GM12872 (cell line): Measurements from ENCODE around the gene PGLYRP4.

Experiments
- TF ChIP-seq, protein P1 (sequence below): IDR thresholded peaks from 3 replicates; pipeline ENCODE4 v1.5.1; 2011; ENCODE audit warnings: low read depth, mild to moderate bottlenecking, low read length, moderate library complexity; ENCODE audit not compliant: insufficient read depth

The PGLYRP4 gene, protein sequence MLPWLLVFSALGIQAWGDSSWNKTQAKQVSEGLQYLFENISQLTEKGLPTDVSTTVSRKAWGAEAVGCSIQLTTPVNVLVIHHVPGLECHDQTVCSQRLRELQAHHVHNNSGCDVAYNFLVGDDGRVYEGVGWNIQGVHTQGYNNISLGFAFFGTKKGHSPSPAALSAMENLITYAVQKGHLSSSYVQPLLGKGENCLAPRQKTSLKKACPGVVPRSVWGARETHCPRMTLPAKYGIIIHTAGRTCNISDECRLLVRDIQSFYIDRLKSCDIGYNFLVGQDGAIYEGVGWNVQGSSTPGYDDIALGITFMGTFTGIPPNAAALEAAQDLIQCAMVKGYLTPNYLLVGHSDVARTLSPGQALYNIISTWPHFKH

DNA sequence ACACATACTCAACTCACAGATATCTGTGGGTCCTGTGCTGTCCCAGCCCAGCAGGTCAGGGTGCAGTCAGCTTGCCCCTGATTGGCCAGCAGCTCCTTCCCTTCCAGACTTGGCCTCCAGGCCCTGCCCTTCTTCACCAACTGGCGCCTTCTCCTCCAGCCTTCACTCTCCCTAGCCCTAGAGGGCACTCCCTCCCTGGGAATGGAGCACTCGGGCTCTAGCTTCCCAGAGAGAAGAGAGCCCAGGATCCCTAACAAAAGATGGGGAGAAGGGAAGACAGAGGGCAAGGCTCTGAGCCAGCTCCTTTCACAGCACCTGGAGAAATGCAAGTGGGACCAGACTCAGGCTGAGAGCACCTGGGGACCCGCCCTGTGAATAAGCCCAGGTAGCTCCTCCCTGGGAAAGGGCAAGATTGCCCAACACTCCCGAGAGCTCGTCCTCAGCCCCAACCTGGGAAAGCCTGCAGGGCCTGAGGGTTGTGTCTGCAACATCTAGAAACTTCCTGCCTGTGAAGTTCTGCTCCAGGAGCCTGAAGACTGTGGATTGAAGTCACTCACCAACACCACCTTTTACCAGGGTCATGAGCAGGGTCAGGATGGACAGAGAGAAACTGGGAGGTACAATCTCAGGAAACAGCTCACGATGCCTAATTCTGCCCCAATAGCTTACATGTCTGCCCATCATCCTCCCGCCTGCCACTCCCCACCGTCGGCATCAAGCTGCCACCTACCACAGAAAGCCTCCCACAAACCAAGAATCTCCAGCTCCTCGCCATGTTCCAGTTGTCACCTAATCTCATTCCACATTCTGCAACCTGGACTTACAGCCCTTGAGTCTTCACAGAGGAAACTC is at the start of gene PGLYRP4:
TSS of gene PGLYRP4 (minus strand) at position 331 of the 852 bp plus-strand sequence. CDS start 909 bp downstream, outside the sequence.
- TF ChIP-seq, protein P1, sequence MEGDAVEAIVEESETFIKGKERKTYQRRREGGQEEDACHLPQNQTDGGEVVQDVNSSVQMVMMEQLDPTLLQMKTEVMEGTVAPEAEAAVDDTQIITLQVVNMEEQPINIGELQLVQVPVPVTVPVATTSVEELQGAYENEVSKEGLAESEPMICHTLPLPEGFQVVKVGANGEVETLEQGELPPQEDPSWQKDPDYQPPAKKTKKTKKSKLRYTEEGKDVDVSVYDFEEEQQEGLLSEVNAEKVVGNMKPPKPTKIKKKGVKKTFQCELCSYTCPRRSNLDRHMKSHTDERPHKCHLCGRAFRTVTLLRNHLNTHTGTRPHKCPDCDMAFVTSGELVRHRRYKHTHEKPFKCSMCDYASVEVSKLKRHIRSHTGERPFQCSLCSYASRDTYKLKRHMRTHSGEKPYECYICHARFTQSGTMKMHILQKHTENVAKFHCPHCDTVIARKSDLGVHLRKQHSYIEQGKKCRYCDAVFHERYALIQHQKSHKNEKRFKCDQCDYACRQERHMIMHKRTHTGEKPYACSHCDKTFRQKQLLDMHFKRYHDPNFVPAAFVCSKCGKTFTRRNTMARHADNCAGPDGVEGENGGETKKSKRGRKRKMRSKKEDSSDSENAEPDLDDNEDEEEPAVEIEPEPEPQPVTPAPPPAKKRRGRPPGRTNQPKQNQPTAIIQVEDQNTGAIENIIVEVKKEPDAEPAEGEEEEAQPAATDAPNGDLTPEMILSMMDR: no peak

DNA sequence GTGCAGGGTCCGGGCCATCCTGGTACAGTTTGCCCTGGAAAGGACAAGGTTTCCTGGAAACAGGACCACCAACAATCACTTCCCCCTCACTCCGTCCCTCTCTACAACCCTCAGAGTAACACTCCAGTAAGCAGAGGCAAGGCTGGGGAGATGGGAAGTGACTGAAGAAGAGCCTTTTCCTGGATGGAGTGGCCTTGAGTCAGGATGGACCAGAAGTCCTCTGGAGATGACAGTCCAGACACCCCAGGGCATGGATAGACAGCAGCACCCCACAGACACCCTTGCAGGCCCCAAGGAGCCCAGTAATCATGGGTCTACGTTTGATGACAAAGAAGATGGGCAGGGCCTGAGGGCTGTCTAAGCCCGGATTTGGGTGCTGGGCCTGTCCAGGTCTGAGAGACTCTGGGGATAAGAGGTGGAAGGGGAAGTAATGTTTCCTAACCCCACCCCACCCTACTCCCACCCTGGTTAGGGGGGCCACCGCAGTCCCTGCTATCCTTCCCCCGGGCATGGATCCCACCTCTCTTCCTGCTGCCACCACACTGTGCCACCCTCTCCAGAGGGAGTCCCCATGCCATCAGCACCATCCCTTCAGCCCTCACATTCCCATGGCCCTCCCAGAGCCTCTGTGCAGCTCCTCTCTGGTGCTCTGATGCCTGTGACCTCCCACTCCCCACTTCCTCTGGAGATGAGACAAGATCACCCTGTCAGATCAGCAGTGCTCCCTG is 49.4 kb upstream of the PGLYRP4 start:
- TF ChIP-seq, protein P1: no peak

DNA sequence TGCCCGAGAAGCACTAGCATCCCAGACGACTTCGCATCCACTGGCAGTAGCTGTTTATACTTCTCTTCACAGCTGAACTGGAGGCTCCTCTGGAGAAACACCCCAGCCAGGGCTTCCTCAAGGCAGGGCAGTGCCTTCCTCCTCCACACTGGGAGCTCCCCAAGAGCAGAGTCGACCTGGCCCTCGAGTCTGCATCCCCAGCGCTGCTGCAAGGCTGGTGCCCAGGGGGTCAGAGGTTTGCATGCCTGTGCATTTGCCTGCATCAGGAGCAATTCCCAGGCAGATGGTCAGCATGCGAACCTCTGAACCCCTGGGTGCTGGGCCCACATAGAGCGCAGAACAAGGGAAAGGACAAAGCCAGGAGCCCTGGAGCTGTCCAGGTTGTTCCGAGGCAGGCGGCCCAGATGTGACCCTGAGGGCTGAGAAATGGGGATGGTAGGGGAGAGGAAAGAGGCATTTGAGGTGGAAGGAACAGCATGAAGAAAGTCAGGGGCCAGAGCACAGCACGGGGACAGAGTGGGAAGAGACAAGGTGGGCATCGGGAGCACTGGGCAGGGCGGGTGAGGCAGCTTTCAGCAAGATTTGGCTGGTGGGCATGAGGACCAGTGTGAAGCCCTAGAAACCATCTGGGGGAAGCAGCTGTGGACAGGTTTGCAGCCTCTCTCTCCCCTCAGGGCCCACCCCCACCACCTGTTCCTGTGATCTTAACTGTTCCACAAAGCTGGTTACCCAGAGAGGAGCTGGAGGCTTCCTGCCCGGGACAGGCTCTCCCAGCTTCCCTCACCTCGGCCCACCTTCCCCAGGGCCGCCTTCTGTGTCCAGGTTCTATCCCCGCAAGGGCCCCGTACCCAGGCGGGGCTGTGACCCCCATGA is 48.6 kb upstream of the PGLYRP4 start:
- TF ChIP-seq, protein P1: no peak

DNA sequence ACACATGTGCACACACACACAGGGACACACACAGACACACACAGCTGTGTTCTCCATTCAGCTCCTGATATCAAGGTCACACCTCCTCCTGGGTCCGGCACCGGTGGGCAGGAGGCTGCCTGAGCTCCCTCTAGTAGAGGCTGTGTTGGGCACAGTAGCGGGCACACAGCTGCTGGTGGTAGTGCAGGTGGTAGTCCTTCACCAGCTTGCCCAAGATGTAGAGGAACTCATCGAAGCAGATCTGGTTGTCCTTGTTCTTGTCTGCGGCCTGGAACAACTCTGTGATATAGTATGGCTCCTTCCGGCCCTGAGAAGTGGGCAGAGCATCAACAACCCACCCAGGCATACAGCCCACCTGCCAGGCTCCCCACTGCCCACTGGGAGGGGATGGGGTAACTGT is 47.8 kb upstream of the PGLYRP4 start:
- TF ChIP-seq, protein P1: no peak

DNA sequence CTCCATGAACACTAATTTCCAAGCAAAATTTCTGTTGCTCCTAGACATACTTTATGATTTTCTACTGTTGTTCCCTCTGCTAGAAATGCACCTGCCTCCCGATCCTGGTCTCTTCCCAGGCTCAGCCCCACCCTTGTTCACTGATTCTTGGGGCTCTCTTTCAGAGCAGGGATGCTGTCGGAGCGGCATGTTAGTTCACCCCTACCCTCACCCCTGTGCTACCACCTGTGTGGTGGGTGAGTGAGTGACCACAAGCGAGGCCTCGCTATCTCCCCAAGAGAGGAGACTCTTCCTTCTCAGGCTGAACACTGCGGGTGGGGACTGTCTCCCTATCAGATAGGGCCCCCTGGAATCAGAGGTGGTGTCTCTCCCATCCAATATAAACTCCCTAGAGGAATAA is 47.1 kb upstream of the PGLYRP4 start:
- TF ChIP-seq, protein P1: no peak

DNA sequence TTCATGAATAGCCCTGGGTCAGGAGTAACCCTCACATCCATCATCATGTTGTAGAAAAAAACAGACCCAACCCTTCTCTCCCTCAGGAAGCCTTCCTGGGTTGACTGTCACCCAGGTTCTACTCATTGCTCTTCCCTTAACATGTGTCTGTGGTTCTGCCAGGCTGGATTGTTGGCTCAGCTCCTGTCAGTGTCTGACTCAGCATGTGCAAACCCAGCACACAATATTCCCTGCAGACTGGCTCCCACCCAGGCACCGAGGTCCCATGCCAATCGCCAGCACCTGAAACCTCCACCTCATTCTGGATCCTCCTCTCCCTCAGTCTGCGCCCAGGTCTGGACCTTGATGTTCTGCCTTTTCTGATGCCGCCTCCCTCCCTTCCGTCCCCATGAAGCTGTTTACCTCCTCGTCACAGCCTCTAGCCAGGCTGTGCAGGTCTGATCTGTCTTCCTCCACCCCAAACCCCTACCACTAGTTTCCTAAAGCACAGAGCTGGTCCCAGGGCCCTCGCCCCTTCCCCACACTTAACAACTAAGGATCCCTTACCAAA is 46.6 kb upstream of the PGLYRP4 start:
- TF ChIP-seq, protein P1: no peak
